GM08714 (cell line): ENCODE data around the gene SLC35D3.
"Not testable (repeated sequence)": the region's sequence is repeated elsewhere in the genome, so short reads cannot be mapped to it uniquely, and the experiment has no call there.

Experiments used
- H3K4me3 ChIP-seq: fragments of 200-500 bp; sonication (Bioruptor generic); 2 replicates; pipeline ENCODE4 v1.5.1; 2014; ENCODE audit warnings: mild to moderate bottlenecking, low read length, inconsistent platforms
- ZNF274 ChIP-seq: IDR thresholded peaks from 2 replicates; pipeline ENCODE4 v1.6.1; 2012; ENCODE audit warnings: mild to moderate bottlenecking, low read depth, low read length

The SLC35D3 gene

GRCh38 chr6:136969433-136969832, 47.3 kb downstream of the SLC35D3 start:
- H3K4me3 ChIP-seq, result no peak overlapping the region
- TF ChIP-seq ZNF274, result no peak

- no peak overlapping the region for H3K4me3 ChIP-seq
- TF ChIP-seq ZNF274, result no peak
Measured at GRCh38 chr6:136969930-136970329, 47.8 kb downstream of the SLC35D3 start.

DNA sequence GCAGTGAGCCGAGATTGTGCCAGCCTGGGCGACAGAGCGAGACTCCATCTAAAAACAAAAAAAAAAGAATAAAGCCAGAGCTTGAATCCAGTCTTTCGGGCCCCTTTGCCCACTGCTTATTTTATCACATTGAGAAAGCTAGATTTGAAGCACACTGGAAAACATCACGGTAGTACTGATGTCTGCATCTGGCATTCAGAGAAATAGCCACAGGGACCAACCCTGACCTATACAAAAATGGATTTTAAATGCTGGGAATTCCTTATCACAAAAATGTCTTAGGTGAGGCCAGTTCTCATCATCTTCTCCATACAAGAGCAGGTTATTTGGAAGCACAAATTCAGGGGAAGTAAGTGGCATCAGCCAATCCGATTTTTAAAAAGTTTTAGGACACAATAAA, 49.5 kb downstream of the SLC35D3 start:
- H3K4me3 ChIP-seq, result no peak overlapping the region
- TF ChIP-seq ZNF274, result no peak

GRCh38 chr6:136973781-136974180, 51.7 kb downstream of the SLC35D3 start:
- not testable (repeated sequence) for H3K4me3 ChIP-seq
